ENCODE measurements around the gene FAM3A.

Gene FAM3A

GRCh38 chrX:154486052-154486395, 30.0 kb downstream of the FAM3A start:
- H3K27ac ChIP-seq (ENCODE audit: low read depth, low read length): no peak overlapping the region
- H3K27me3 ChIP-seq (ENCODE audit: control insufficient read depth, insufficient read depth, low read length): no peaks in the 10 kb centered on the region
- peaks cover 12% of the 10 kb centered on the region for H3K36me3 ChIP-seq (ENCODE audit: control insufficient read depth, insufficient read depth, low read length)
- H3K9me3 ChIP-seq (ENCODE audit: control insufficient read depth, insufficient read depth, low read length): peaks cover 35% of the 10 kb centered on the region; the same call in 1 of the 2 replicates
- H3K4me3 ChIP-seq (ENCODE audit: low read depth, low read length): peak overlapping the region; percentile 67
- no peak overlapping the region for H3K9ac ChIP-seq (ENCODE audit: low read depth, low read length)
- H3K4me1 ChIP-seq (ENCODE audit: control insufficient read depth, insufficient read depth, low read length): no peaks in the 10 kb centered on the region

- Histone ChIP-seq H3K4me3 (ENCODE audit: low read depth, low read length) (peak overlapping the region; percentile 67), H3K4me1 (ENCODE audit: control insufficient read depth, insufficient read depth, low read length) (no peaks in the 10 kb centered on the region), H3K27ac (ENCODE audit: low read depth, low read length) (no peak overlapping the region), H3K9ac (ENCODE audit: low read depth, low read length) (no peak overlapping the region), H3K9me3 (ENCODE audit: control insufficient read depth, insufficient read depth, low read length) (peaks cover 35% of the 10 kb centered on the region; the same call in 1 of the 2 replicates), H3K36me3 (ENCODE audit: control insufficient read depth, insufficient read depth, low read length) (peaks cover 12% of the 10 kb centered on the region), H3K27me3 (ENCODE audit: control insufficient read depth, insufficient read depth, low read length) (no peaks in the 10 kb centered on the region)
Observed at GRCh38 chrX:154485150-154486051, 30.6 kb downstream of the FAM3A start.

DNA sequence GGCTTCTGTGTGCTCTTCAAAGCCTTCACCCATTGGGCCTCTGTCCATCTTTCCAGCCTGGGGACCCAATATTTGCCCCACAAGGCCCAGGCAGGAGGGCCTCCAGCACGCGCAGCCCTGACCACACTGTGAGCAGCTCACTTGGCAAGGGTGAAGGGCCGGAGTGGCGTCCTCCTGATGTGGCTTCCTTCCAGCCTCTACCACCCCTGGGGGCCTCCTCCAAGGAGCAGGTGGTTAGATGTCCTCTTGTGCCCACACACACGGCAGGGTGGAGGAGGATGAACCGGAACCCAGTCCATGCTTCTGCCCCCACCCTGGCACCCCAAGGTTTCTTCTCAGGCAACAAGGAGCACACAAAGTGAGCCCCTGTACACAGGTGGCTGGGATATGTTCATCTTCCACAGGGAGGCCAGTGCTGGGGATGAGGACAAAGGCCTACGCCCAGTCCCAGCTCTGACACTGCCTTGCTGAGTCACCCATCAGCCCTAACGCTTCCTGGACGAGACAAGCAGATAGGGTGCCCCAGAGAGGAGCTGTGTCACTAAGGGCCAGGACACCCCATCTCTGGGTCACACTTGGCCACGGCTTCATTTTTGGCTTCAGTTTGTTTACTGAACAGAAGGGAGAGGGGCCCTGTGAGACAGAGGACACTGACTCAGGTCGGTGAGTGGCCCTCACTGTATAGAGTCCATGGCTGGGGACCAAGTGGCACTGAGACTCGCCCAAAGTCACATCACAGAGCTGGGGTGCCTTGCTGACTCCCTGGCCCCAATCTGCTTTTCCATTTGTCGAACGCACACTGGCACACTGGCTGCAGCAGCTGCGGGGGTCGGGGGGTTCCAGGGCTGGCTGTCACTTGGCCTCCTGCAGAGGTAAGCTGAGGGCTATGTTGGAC, 31.5 kb downstream of the FAM3A start:
- Histone ChIP-seq H3K36me3 (ENCODE audit: control insufficient read depth, insufficient read depth, low read length) (peaks cover 12% of the 10 kb centered on the region), H3K9me3 (ENCODE audit: control insufficient read depth, insufficient read depth, low read length) (peaks cover 33% of the 10 kb centered on the region; the same call in 1 of the 2 replicates), H3K27me3 (ENCODE audit: control insufficient read depth, insufficient read depth, low read length) (no peaks in the 10 kb centered on the region), H3K27ac (ENCODE audit: low read depth, low read length) (no peak overlapping the region), H3K4me3 (ENCODE audit: low read depth, low read length) (no peak overlapping the region), H3K4me1 (ENCODE audit: control insufficient read depth, insufficient read depth, low read length) (no peaks in the 10 kb centered on the region), H3K9ac (ENCODE audit: low read depth, low read length) (no peak overlapping the region)

- Histone ChIP-seq H3K9ac (ENCODE audit: low read depth, low read length) (no peak overlapping the region), H3K9me3 (ENCODE audit: control insufficient read depth, insufficient read depth, low read length) (peaks cover 24% of the 10 kb centered on the region; the same call in 1 of the 2 replicates), H3K4me3 (ENCODE audit: low read depth, low read length) (no peak overlapping the region), H3K27me3 (ENCODE audit: control insufficient read depth, insufficient read depth, low read length) (no peaks in the 10 kb centered on the region), H3K4me1 (ENCODE audit: control insufficient read depth, insufficient read depth, low read length) (no peaks in the 10 kb centered on the region), H3K27ac (ENCODE audit: low read depth, low read length) (no peak overlapping the region), H3K36me3 (ENCODE audit: control insufficient read depth, insufficient read depth, low read length) (peaks cover 12% of the 10 kb centered on the region)
Observed at GRCh38 chrX:154483325-154483724, 32.7 kb downstream of the FAM3A start.

GRCh38 chrX:154482786-154483185, 33.2 kb downstream of the FAM3A start:
- Histone ChIP-seq H3K27me3 (ENCODE audit: control insufficient read depth, insufficient read depth, low read length) (no peaks in the 10 kb centered on the region), H3K9ac (ENCODE audit: low read depth, low read length) (no peak overlapping the region), H3K9me3 (ENCODE audit: control insufficient read depth, insufficient read depth, low read length) (peaks cover 29% of the 10 kb centered on the region; the same call in 1 of the 2 replicates), H3K4me3 (ENCODE audit: low read depth, low read length) (no peak overlapping the region), H3K36me3 (ENCODE audit: control insufficient read depth, insufficient read depth, low read length) (peaks cover 12% of the 10 kb centered on the region), H3K4me1 (ENCODE audit: control insufficient read depth, insufficient read depth, low read length) (no peaks in the 10 kb centered on the region), H3K27ac (ENCODE audit: low read depth, low read length) (no peak overlapping the region)

GRCh38 chrX:154481911-154482601, 34.0 kb downstream of the FAM3A start:
- peaks cover 29% of the 10 kb centered on the region; the same call in 1 of the 2 replicates for H3K9me3 ChIP-seq (ENCODE audit: control insufficient read depth, insufficient read depth, low read length)
- H3K9ac ChIP-seq (ENCODE audit: low read depth, low read length): no peak overlapping the region
- no peaks in the 10 kb centered on the region for H3K4me1 ChIP-seq (ENCODE audit: control insufficient read depth, insufficient read depth, low read length)
- H3K4me3 ChIP-seq (ENCODE audit: low read depth, low read length): no peak overlapping the region
- no peaks in the 10 kb centered on the region for H3K27me3 ChIP-seq (ENCODE audit: control insufficient read depth, insufficient read depth, low read length)
- peaks cover 12% of the 10 kb centered on the region for H3K36me3 ChIP-seq (ENCODE audit: control insufficient read depth, insufficient read depth, low read length)
- no peak overlapping the region for H3K27ac ChIP-seq (ENCODE audit: low read depth, low read length)

GRCh38 chrX:154481195-154481594, 34.8 kb downstream of the FAM3A start:
- Histone ChIP-seq H3K27ac (ENCODE audit: low read depth, low read length) (no peak overlapping the region), H3K9ac (ENCODE audit: low read depth, low read length) (no peak overlapping the region), H3K4me3 (ENCODE audit: low read depth, low read length) (no peak overlapping the region), H3K9me3 (ENCODE audit: control insufficient read depth, insufficient read depth, low read length) (peaks cover 37% of the 10 kb centered on the region; the same call in 1 of the 2 replicates), H3K36me3 (ENCODE audit: control insufficient read depth, insufficient read depth, low read length) (peaks cover 12% of the 10 kb centered on the region), H3K27me3 (ENCODE audit: control insufficient read depth, insufficient read depth, low read length) (no peaks in the 10 kb centered on the region), H3K4me1 (ENCODE audit: control insufficient read depth, insufficient read depth, low read length) (no peaks in the 10 kb centered on the region)

- H3K27me3 ChIP-seq (ENCODE audit: control insufficient read depth, insufficient read depth, low read length): no peaks in the 10 kb centered on the region
- peaks cover 32% of the 10 kb centered on the region; the same call in 1 of the 2 replicates for H3K9me3 ChIP-seq (ENCODE audit: control insufficient read depth, insufficient read depth, low read length)
- H3K4me1 ChIP-seq (ENCODE audit: control insufficient read depth, insufficient read depth, low read length): no peaks in the 10 kb centered on the region
- H3K9ac ChIP-seq (ENCODE audit: low read depth, low read length): peak within 1 kb of the TSS; percentile 79
- peak within 1 kb of the TSS; percentile 90 for H3K27ac ChIP-seq (ENCODE audit: low read depth, low read length)
- peak within 1 kb of the TSS; percentile 58 for H3K4me3 ChIP-seq (ENCODE audit: low read depth, low read length)
- H3K36me3 ChIP-seq (ENCODE audit: control insufficient read depth, insufficient read depth, low read length): no peaks in the 10 kb centered on the region
Observed at GRCh38 chrX:154478728-154479622, 37.1 kb downstream of the FAM3A start, which contains the start of gene LAGE3. LAGE3 (minus strand) TSS chrX:154479281; CDS start chrX:154478915, 366 bp downstream.

DNA sequence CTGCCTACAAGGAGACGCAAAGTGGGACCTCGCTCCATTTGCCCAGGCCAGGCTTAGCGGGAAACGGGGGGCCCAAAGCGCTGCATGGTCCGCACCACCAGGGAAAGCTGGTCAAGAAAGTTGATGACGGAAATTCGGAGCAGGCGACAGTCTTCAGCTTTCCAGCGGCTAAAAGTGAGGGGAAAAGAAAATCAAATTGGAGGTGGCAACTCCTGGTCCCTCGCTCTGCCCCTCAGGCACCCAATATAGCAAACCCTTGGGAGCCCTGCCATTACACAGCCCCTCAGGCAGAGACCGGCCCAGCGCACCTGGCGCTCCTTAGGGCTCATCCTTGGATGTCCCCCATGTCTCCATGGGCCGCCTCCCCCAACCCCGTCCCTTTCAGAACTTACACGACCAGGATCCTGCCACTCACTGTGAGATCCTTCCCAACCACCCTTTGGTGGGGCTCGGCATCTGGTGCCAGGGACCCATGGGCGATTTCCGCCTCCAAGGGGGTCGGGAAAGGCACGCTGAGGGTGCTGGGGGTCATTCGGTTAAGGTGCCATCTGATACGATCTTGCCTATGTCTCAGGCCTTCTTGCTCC, 38.0 kb downstream of the FAM3A start:
- Histone ChIP-seq H3K4me1 (ENCODE audit: control insufficient read depth, insufficient read depth, low read length) (no peaks in the 10 kb centered on the region), H3K9ac (ENCODE audit: low read depth, low read length) (no peak overlapping the region), H3K4me3 (ENCODE audit: low read depth, low read length) (peak overlapping the region; percentile 58), H3K9me3 (ENCODE audit: control insufficient read depth, insufficient read depth, low read length) (peaks cover 32% of the 10 kb centered on the region; the same call in 1 of the 2 replicates), H3K27me3 (ENCODE audit: control insufficient read depth, insufficient read depth, low read length) (no peaks in the 10 kb centered on the region), H3K27ac (ENCODE audit: low read depth, low read length) (no peak overlapping the region), H3K36me3 (ENCODE audit: control insufficient read depth, insufficient read depth, low read length) (no peaks in the 10 kb centered on the region)
